Caco-2 (cell line): Measurements from ENCODE around the gene AMH. TPM values are rescaled to one million over a fixed set of nuclear protein-coding genes. Genes with fewer than 3 reads are reported as not detected.
A peak's percentile ranks its signal among the peaks of the same experiment; 100 is the strongest.

Experiments used
- BruUV-seq: library from RNA; stranded (reverse); fragments of 400-500 nt; replicated peaks from 2 replicates; lab custom pipeline; 2021; lab: Mats Ljungman, UMichigan
- CTCF ChIA-PET: fragments of 300-600 bp; sonication (Branson Sonifier 250); formaldehyde crosslinking; loops from one replicate; lab custom pipeline; 2022; ENCODE audit warnings: antibody characterized with exemption; lab: Charles Lee
- POLR2A ChIA-PET: fragments of 300-600 bp; sonication (Branson Sonifier 250); formaldehyde crosslinking; loops from one replicate; lab custom pipeline; 2022; ENCODE audit warnings: antibody characterized with exemption; lab: Charles Lee
- DNase-seq, 2 experiments: peaks; one replicate each; pipeline versions ENCODE4 v3.0.0 to v3.0.0-alpha.2; 2020 to 2022
- H3K27me3 ChIP-seq: replicated peaks from 2 replicates; pipeline ENCODE4 v1.6.0; 2011; ENCODE audit warnings: low read length; ENCODE audit not compliant: control insufficient read depth, insufficient read depth
- H3K36me3 ChIP-seq: 2 replicates; pipeline ENCODE4 v1.5.1; 2011; ENCODE audit warnings: low read length; ENCODE audit not compliant: control insufficient read depth, insufficient read depth
- H3K4me1 ChIP-seq: fragments of 250-450 bp; sonication (Bioruptor Pico); 2 replicates; pipeline ENCODE4 v1.5.1; 2020; ENCODE audit warnings: mild to moderate bottlenecking
- H3K4me3 ChIP-seq: 2 replicates; pipeline ENCODE4 v1.5.1; 2011; ENCODE audit warnings: low read depth, mild to moderate bottlenecking, control low read depth, low read length
- H3K9me3 ChIP-seq: fragments of 250-450 bp; sonication (Bioruptor Pico); 2 replicates; pipeline ENCODE4 v1.5.1; 2020; ENCODE audit warnings: mild to moderate bottlenecking, moderate library complexity
- H3K27ac Mint-ChIP-seq: one replicate; pipeline ENCODE4 v1.8.0; 2022; ENCODE audit warnings: mixed read lengths; ENCODE audit not compliant: unreplicated experiment
- H3K27me3 Mint-ChIP-seq: one replicate; pipeline ENCODE4 v1.8.0; 2022; ENCODE audit warnings: mixed read lengths; ENCODE audit not compliant: insufficient read depth, unreplicated experiment
- H3K36me3 Mint-ChIP-seq: one replicate; pipeline ENCODE4 v1.8.0; 2022; ENCODE audit warnings: mild to moderate bottlenecking, mixed read lengths; ENCODE audit not compliant: insufficient read depth, unreplicated experiment
- H3K4me1 Mint-ChIP-seq: one replicate; pipeline ENCODE4 v1.8.0; 2022; ENCODE audit warnings: low read depth, mixed read lengths; ENCODE audit not compliant: unreplicated experiment
- H3K4me3 Mint-ChIP-seq: one replicate; pipeline ENCODE4 v1.8.0; 2022; ENCODE audit warnings: mild to moderate bottlenecking, moderate library complexity, mixed read lengths; ENCODE audit not compliant: unreplicated experiment
- H3K9me3 Mint-ChIP-seq: one replicate; pipeline ENCODE4 v1.8.0; 2022; ENCODE audit warnings: mixed read lengths; ENCODE audit not compliant: unreplicated experiment
- intact Hi-C: fragments of 100-400 bp; cut with micrococcal nuclease; formaldehyde crosslinking; loops from one replicate; pipeline ENCODE4 v1.10.0; 2022; ENCODE audit not compliant: unreplicated experiment
- total RNA-seq: library from RNA; stranded (reverse); gene quantifications from 2 replicates; pipeline ENCODE4 v1.2.3, GENCODE V29; 2022
- TF ChIP-seq, protein P1 (sequence below), 2 experiments: fragments of 200-600 bp in 1 of 2; IDR thresholded peaks; 1 replicate in 1 of 2; 2 replicates in 1 of 2; pipeline versions ENCODE4 v1.5.1 to v1.8.0; 2011 to 2022; ENCODE audit warnings: antibody characterized with exemption in 1 of 2, control low read depth in 1 of 2, inconsistent platforms in 1 of 2, low read depth in 1 of 2, low read length in 1 of 2, mild to moderate bottlenecking in 1 of 2, moderate library complexity in 1 of 2; ENCODE audit not compliant: insufficient read depth in 1 of 2, severe bottlenecking in 1 of 2, unreplicated experiment in 1 of 2

AMH gene
- total RNA-seq, 1 experiment from 2014 or later, result 19.4 TPM

GRCh38 chr19:2252055-2252796, 3.1 kb downstream of the AMH start:
- Histone ChIP-seq H3K36me3 (no peaks in the 10 kb centered on the region), H3K27me3 (no peaks in the 10 kb centered on the region), H3K4me3 (no peak overlapping the region), H3K9me3 (no peaks in the 10 kb centered on the region), H3K4me1 (no peaks in the 10 kb centered on the region)
- Mint-ChIP-seq H3K4me3 (no peak overlapping the region), H3K4me1 (no peaks in the 10 kb centered on the region), H3K27me3 (no peaks in the 10 kb centered on the region), H3K36me3 (peaks cover 55% of the 10 kb centered on the region), H3K9me3 (no peaks in the 10 kb centered on the region), H3K27ac (no peak overlapping the region)
- no TSS peak for BruUV-seq
- POLR2A ChIA-PET, result no interaction called here
- CTCF ChIA-PET, result interaction anchor here (1.0 kb wide), 1 partner anchor 11 kb away, joined by 3 read pairs; no protein-coding TSS in a partner anchor
- intact Hi-C loops, result no loop called here
- no peak for DNase-seq
- TF ChIP-seq, protein P1, sequence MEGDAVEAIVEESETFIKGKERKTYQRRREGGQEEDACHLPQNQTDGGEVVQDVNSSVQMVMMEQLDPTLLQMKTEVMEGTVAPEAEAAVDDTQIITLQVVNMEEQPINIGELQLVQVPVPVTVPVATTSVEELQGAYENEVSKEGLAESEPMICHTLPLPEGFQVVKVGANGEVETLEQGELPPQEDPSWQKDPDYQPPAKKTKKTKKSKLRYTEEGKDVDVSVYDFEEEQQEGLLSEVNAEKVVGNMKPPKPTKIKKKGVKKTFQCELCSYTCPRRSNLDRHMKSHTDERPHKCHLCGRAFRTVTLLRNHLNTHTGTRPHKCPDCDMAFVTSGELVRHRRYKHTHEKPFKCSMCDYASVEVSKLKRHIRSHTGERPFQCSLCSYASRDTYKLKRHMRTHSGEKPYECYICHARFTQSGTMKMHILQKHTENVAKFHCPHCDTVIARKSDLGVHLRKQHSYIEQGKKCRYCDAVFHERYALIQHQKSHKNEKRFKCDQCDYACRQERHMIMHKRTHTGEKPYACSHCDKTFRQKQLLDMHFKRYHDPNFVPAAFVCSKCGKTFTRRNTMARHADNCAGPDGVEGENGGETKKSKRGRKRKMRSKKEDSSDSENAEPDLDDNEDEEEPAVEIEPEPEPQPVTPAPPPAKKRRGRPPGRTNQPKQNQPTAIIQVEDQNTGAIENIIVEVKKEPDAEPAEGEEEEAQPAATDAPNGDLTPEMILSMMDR (IDR thresholded peaks at IDR 0.05; ENCODE audit: insufficient read depth in 1 of 2, low read depth in 1 of 2, low read length in 1 of 2, severe bottlenecking in 1 of 2, unreplicated experiment in 1 of 2), result no peak

DNA sequence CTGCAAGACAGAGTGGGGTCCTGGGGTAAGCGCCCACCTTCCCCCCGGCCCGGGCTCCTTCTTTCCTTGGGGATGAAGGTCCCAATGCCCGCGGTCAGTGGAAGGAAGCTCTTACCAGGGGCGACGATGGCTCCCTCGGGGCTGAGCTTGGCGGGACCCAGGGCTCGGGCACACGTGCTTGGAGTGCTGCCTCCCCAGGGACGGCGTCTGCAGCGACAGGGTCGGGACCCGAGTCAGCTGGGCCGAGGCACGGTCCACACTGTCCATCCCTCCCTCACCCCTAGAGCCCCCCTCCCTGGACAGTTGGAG, 3.6 kb downstream of the AMH start:
- Mint-ChIP-seq H3K36me3 (peaks cover 50% of the 10 kb centered on the region), H3K4me3 (no peak overlapping the region), H3K9me3 (no peaks in the 10 kb centered on the region), H3K27ac (no peak overlapping the region), H3K27me3 (no peaks in the 10 kb centered on the region), H3K4me1 (no peaks in the 10 kb centered on the region)
- DNase-seq, result no peak
- TF ChIP-seq, protein P1 (IDR thresholded peaks at IDR 0.05; ENCODE audit: insufficient read depth in 1 of 2, low read depth in 1 of 2, low read length in 1 of 2, severe bottlenecking in 1 of 2, unreplicated experiment in 1 of 2), result no peak
- no peak overlapping the region for H3K4me3 ChIP-seq
- intact Hi-C loops, result no loop called here
- BruUV-seq, result no TSS peak
- POLR2A ChIA-PET, result no interaction called here
- H3K36me3 ChIP-seq, result no peaks in the 10 kb centered on the region
- no peaks in the 10 kb centered on the region for H3K4me1 ChIP-seq
- no peaks in the 10 kb centered on the region for H3K9me3 ChIP-seq
- CTCF ChIA-PET, result interaction anchor here (1.0 kb wide), 1 partner anchor 10 kb away, joined by 3 read pairs; no protein-coding TSS in a partner anchor
- no peaks in the 10 kb centered on the region for H3K27me3 ChIP-seq

- Mint-ChIP-seq H3K27ac (peak overlapping the region; percentile 61), H3K9me3 (no peaks in the 10 kb centered on the region), H3K4me1 (no peaks in the 10 kb centered on the region), H3K27me3 (no peaks in the 10 kb centered on the region), H3K36me3 (peaks cover 44% of the 10 kb centered on the region), H3K4me3 (no peak overlapping the region)
- Histone ChIP-seq H3K4me3 (no peak overlapping the region), H3K27me3 (no peaks in the 10 kb centered on the region), H3K9me3 (no peaks in the 10 kb centered on the region), H3K4me1 (no peaks in the 10 kb centered on the region), H3K36me3 (no peaks in the 10 kb centered on the region)
- no peak for DNase-seq
- no TSS peak for BruUV-seq
- CTCF ChIA-PET, result interaction anchor here (1.0 kb wide), 1 partner anchor 10 kb away, joined by 3 read pairs; no protein-coding TSS in a partner anchor
- TF ChIP-seq, protein P1 (IDR thresholded peaks at IDR 0.05; ENCODE audit: insufficient read depth in 1 of 2, low read depth in 1 of 2, low read length in 1 of 2, severe bottlenecking in 1 of 2, unreplicated experiment in 1 of 2), result no peak
- POLR2A ChIA-PET, result no interaction called here
- intact Hi-C loops, result no loop called here
Measured at GRCh38 chr19:2253106-2254063, 4.3 kb downstream of the AMH start.
